ENCODE data around the gene ERGIC3. TPM values are rescaled to one million over a fixed set of nuclear protein-coding genes. Genes with fewer than 3 reads are reported as not detected.
"Not testable (repeated sequence)": the region's sequence is repeated elsewhere in the genome, so short reads cannot be mapped to it uniquely, and the experiment has no call there.

Gene ERGIC3
- total RNA-seq, 4 donors from 2014 or later: 106 to 199 (median 153) TPM

DNA sequence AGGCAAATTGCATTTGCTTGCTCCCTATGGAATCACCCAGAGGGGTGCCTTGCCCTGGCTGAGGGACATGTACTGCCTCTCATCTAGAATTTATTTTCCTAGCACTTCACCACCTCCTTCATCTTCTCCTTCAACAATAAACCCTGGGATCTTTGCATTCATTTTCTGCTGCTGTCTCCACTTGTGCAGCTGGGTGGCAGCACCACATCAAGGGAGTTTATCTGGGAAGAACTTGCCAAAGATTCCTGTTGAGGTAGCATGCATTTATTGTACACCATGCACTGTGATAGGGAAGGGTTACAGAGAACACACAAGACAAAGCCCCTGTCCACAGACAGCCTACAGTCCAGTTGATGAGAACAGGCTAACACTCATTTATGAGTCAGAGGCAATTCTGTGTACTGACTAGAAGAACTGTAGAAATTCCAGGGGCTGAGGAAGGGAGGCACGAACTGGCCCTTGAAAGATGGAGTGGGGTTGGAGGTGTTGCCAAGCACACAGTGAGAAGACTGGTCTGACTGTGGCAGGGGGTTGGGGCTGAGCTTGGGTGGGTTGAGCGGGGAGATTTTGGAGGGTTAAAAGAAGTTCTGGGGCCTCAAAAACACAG, 30.0 kb upstream of the ERGIC3 start:
- DNase-seq (ENCODE audit: low spot score in 2 of 2): peak in 1 of 2 donors; percentile 19
- TF ChIP-seq CTCF (IDR thresholded peaks at IDR 0.05): peak; percentile 25 to 63 (median 37)
- TF ChIP-seq EP300 (IDR thresholded peaks at IDR 0.05): no peak
- peaks cover 0 to 88% (median 29%) of the 10 kb centered on the region in 3 donors for H3K36me3 ChIP-seq
- H3K9me3 ChIP-seq: no peaks in the 10 kb centered on the region
- WGBS, 2 donors: 90 to 100% methylated on average over 2 of the region's 2 CpGs
- no peak overlapping the region for H3K4me3 ChIP-seq
- no peaks in the 10 kb centered on the region for H3K4me1 ChIP-seq
- no peaks in the 10 kb centered on the region for H3K27me3 ChIP-seq
- no peak overlapping the region for H3K27ac ChIP-seq

- no peaks in the 10 kb centered on the region for H3K9me3 ChIP-seq
- 84 to 85% methylated on average over 11 of the region's 11 CpGs for WGBS, 2 donors
- H3K4me3 ChIP-seq: no peak overlapping the region
- TF ChIP-seq POLR2A (IDR thresholded peaks at IDR 0.05): no peak
- TF ChIP-seq EP300 (IDR thresholded peaks at IDR 0.05): no peak
- no peak for TF ChIP-seq CTCF (IDR thresholded peaks at IDR 0.05)
- H3K27me3 ChIP-seq: no peaks in the 10 kb centered on the region
- H3K4me1 ChIP-seq: no peaks in the 10 kb centered on the region
- peaks cover 0 to 63% (median 13%) of the 10 kb centered on the region in 3 donors for H3K36me3 ChIP-seq
- H3K27ac ChIP-seq: no peak overlapping the region
- DNase-seq (ENCODE audit: low spot score in 2 of 2): no peak
These were observed 27.4 kb upstream of the ERGIC3 start for GRCh38 chr20:35514371-35514932.

DNA sequence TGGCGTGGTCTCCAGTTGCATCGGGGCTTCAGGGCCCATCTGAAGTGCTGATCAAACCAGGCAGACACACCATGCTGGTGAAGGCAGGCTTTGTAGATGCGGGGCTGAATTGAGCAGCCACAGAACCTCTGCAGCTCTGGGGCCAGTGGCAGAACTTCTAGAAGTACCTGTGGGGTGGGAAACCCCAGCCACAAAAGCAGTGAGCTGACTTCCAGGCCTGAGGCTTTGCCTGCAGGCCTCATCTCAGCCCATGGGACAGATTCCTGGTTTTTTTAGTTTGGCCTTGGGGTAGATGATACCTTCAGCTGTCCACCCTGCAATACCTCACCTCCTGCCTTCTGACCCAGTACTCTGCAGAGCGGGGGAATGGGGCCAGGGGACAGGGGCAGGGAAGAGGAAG, 26.5 kb upstream of the ERGIC3 start:
- WGBS, 2 donors: 92 to 100% methylated on average over 4 of the region's 4 CpGs
- no peak for TF ChIP-seq POLR2A (IDR thresholded peaks at IDR 0.05)
- no peak for TF ChIP-seq EP300 (IDR thresholded peaks at IDR 0.05)
- no peak for TF ChIP-seq CTCF (IDR thresholded peaks at IDR 0.05)
- Histone ChIP-seq H3K9me3 (no peaks in the 10 kb centered on the region), H3K4me3 (no peak overlapping the region), H3K27me3 (no peaks in the 10 kb centered on the region), H3K27ac (no peak overlapping the region), H3K4me1 (no peaks in the 10 kb centered on the region), H3K36me3 (peaks cover 0 to 54% (median 5%) of the 10 kb centered on the region in 3 donors)
- no peak for DNase-seq (ENCODE audit: low spot score in 2 of 2)

GRCh38 chr20:35515949-35516645, 25.8 kb upstream of the ERGIC3 start:
- Histone ChIP-seq H3K36me3 (peaks cover 0 to 48% (median 3%) of the 10 kb centered on the region in 3 donors), H3K27ac (no peak overlapping the region), H3K4me1 (no peaks in the 10 kb centered on the region), H3K4me3 (no peak overlapping the region), H3K27me3 (no peaks in the 10 kb centered on the region), H3K9me3 (no peaks in the 10 kb centered on the region)
- TF ChIP-seq EP300 (IDR thresholded peaks at IDR 0.05) (no peak), CTCF (IDR thresholded peaks at IDR 0.05) (no peak), POLR2A (IDR thresholded peaks at IDR 0.05) (no peak)
- DNase-seq (ENCODE audit: low spot score in 2 of 2): no peak
- 66 to 70% methylated on average over 3 of the region's 3 CpGs for WGBS, 2 donors

GRCh38 chr20:35517125-35517524, 24.8 kb upstream of the ERGIC3 start:
- 69 to 88% methylated on average over 1 of the region's 1 CpG for WGBS, 2 donors

GRCh38 chr20:35517767-35518166, 24.1 kb upstream of the ERGIC3 start:
- WGBS, 2 donors: 84 to 94% methylated on average over 5 of the region's 5 CpGs

More at GRCh38 chr20:35517125-35517524, 24.8 kb upstream of the ERGIC3 start:
- no peak for TF ChIP-seq CTCF (IDR thresholded peaks at IDR 0.05)
- TF ChIP-seq POLR2A (IDR thresholded peaks at IDR 0.05): no peak
- TF ChIP-seq EP300 (IDR thresholded peaks at IDR 0.05): no peak
- H3K27me3 ChIP-seq: no peaks in the 10 kb centered on the region
- no peak for DNase-seq (ENCODE audit: low spot score in 2 of 2)
- H3K27ac ChIP-seq: no peak overlapping the region
- no peaks in the 10 kb centered on the region for H3K4me1 ChIP-seq
- H3K9me3 ChIP-seq: no peaks in the 10 kb centered on the region
- H3K36me3 ChIP-seq: peaks cover 0 to 37% (median 0%) of the 10 kb centered on the region in 3 donors
- no peak overlapping the region for H3K4me3 ChIP-seq

More at GRCh38 chr20:35517767-35518166, 24.1 kb upstream of the ERGIC3 start:
- peaks cover 0 to 31% (median 0%) of the 10 kb centered on the region in 3 donors for H3K36me3 ChIP-seq
- DNase-seq (ENCODE audit: low spot score in 2 of 2); H3K9me3 ChIP-seq; H3K27ac ChIP-seq; H3K4me3 ChIP-seq; H3K27me3 ChIP-seq; H3K4me1 ChIP-seq: not testable (repeated sequence)
